Endodermal cell (in vitro differentiated cells): ENCODE data around the gene THEM4. TPM values are rescaled to one million over a fixed set of nuclear protein-coding genes. Genes with fewer than 3 reads are reported as not detected.
"Not testable (repeated sequence)": the region's sequence is repeated elsewhere in the genome, so short reads cannot be mapped to it uniquely, and the experiment has no call there.

Source experiments
- DNase-seq: peaks from one replicate; pipeline ENCODE4 v3.0.0-alpha.2; 2017
- H3K27ac ChIP-seq: 2 replicates; pipeline ENCODE4 v1.5.1; 2013; ENCODE audit warnings: mild to moderate bottlenecking, low read depth, low read length, moderate library complexity
- H3K27me3 ChIP-seq: 2 replicates; pipeline ENCODE4 v1.6.1; 2013; ENCODE audit warnings: mild to moderate bottlenecking, low read length, moderate library complexity; ENCODE audit not compliant: insufficient read depth, control insufficient read depth, poor library complexity, severe bottlenecking
- H3K36me3 ChIP-seq: 2 replicates; pipeline ENCODE4 v1.7.0; 2013; ENCODE audit warnings: mild to moderate bottlenecking, low read length, moderate library complexity; ENCODE audit not compliant: control insufficient read depth, insufficient read depth
- H3K4me1 ChIP-seq: one replicate; pipeline ENCODE4 v1.7.0; 2013; ENCODE audit warnings: low read length; ENCODE audit not compliant: control insufficient read depth, insufficient read depth
- H3K4me3 ChIP-seq: 2 replicates; pipeline ENCODE4 v1.5.1; 2013; ENCODE audit warnings: mild to moderate bottlenecking, low read length, moderate library complexity
- H3K9ac ChIP-seq: 2 replicates; pipeline ENCODE4 v1.6.1; 2013; ENCODE audit warnings: mild to moderate bottlenecking, low read length, moderate library complexity; ENCODE audit not compliant: poor library complexity, severe bottlenecking; ENCODE audit errors: extremely low read depth
- H3K9me3 ChIP-seq: 2 replicates; pipeline ENCODE4 v1.6.1; 2013; ENCODE audit warnings: mild to moderate bottlenecking, low read length, moderate library complexity; ENCODE audit not compliant: control insufficient read depth
- H3K27ac Mint-ChIP-seq: 2 replicates; pipeline ENCODE4 v1.8.0; 2020; ENCODE audit warnings: mixed read lengths
- H3K27me3 Mint-ChIP-seq: 2 replicates; pipeline ENCODE4 v1.8.0; 2021; ENCODE audit warnings: mild to moderate bottlenecking, mixed read lengths; ENCODE audit not compliant: insufficient read depth
- H3K36me3 Mint-ChIP-seq: 2 replicates; pipeline ENCODE4 v1.8.0; 2020; ENCODE audit warnings: low read depth, mixed read lengths
- H3K4me1 Mint-ChIP-seq: 2 replicates; pipeline ENCODE4 v1.8.0; 2020; ENCODE audit warnings: mixed read lengths
- H3K4me3 Mint-ChIP-seq: 2 replicates; pipeline ENCODE4 v1.8.0; 2020; ENCODE audit warnings: mild to moderate bottlenecking, moderate library complexity, mixed read lengths
- H3K9me3 Mint-ChIP-seq: 2 replicates; pipeline ENCODE4 v1.8.0; 2020; ENCODE audit warnings: mild to moderate bottlenecking, mixed read lengths
- CTCF ChIP-seq: fragments of 200-600 bp; sonication (generic); conservative IDR thresholded peaks from 2 replicates; pipeline ENCODE4 v1.5.0; 2021; ENCODE audit warnings: antibody characterized with exemption, mild to moderate bottlenecking
- WGBS, 2 experiments: methylation state at CpG; one replicate each; pipeline versions ENCODE4 v1.1.5 to v1.1.7; 2013; ENCODE audit warnings: missing lambda C conversion rate in 2 of 2, mixed read lengths in 1 of 2; ENCODE audit not compliant: insufficient coverage in 1 of 2, insufficient read length in 1 of 2; 5-methylcytosine and 5-hydroxymethylcytosine counted together
- total RNA-seq, 2 donors: library from RNA; stranded (reverse); fragmentation: NEBNext Ultra II Directional in 1 of 2; extraction: Animal tissue kit (Norgen Biotek cat#: 25700) in 1 of 2; gene quantifications; 2 replicates in 1 of 2; 3 replicates in 1 of 2; pipeline ENCODE4 v1.2.1, GENCODE V29; 2021

THEM4 gene
- total RNA-seq, 2 donors from 2014 or later: 12.2 to 14.3 TPM

GRCh38 chr1:151875419-151876097 is 33.8 kb downstream of the THEM4 start:
- H3K9me3 Mint-ChIP-seq: no peaks in the 10 kb centered on the region
- WGBS, 2 experiments: 88 to 100% methylated on average over 1 of the region's 1 CpG
- no peak for DNase-seq

GRCh38 chr1:151872776-151873175 is 36.5 kb downstream of the THEM4 start:
- not testable (repeated sequence) for H3K4me1 ChIP-seq, H3K4me3 Mint-ChIP-seq, H3K9me3 Mint-ChIP-seq, H3K27me3 Mint-ChIP-seq, H3K9me3 ChIP-seq, H3K27ac ChIP-seq, H3K4me3 ChIP-seq, H3K27me3 ChIP-seq, H3K9ac ChIP-seq, H3K36me3 ChIP-seq, H3K36me3 Mint-ChIP-seq
- Mint-ChIP-seq H3K27ac (peak overlapping the region; percentile 88), H3K4me1 (peaks cover 22% of the 10 kb centered on the region)
- TF ChIP-seq CTCF: peak; percentile 48
- WGBS, 2 experiments: 25 to 59% methylated on average over 3 to 8 of the region's 9 CpGs
- peak; percentile 67 for DNase-seq

More at GRCh38 chr1:151875419-151876097, 33.8 kb downstream of the THEM4 start:
- no peak for TF ChIP-seq CTCF
- no peaks in the 10 kb centered on the region for H3K9me3 ChIP-seq
- no peaks in the 10 kb centered on the region for H3K4me1 ChIP-seq
- Mint-ChIP-seq H3K27me3 (no peaks in the 10 kb centered on the region), H3K4me1 (peaks cover 22% of the 10 kb centered on the region), H3K4me3 (no peak overlapping the region), H3K36me3 (peaks cover 9% of the 10 kb centered on the region), H3K27ac (no peak overlapping the region)
- H3K9ac ChIP-seq: no peak overlapping the region
- no peaks in the 10 kb centered on the region for H3K27me3 ChIP-seq
- no peak overlapping the region for H3K27ac ChIP-seq
- H3K36me3 ChIP-seq: no peaks in the 10 kb centered on the region
- H3K4me3 ChIP-seq: no peak overlapping the region

GRCh38 chr1:151871284-151872030 is 37.9 kb downstream of the THEM4 start:
- no peak overlapping the region for H3K9ac ChIP-seq
- H3K27ac ChIP-seq: no peak overlapping the region
- H3K4me1 Mint-ChIP-seq: peaks cover 22% of the 10 kb centered on the region
- no peak overlapping the region for H3K4me3 Mint-ChIP-seq
- no peak overlapping the region for H3K4me3 ChIP-seq
- DNase-seq: no peak
- no peaks in the 10 kb centered on the region for H3K36me3 ChIP-seq
- H3K9me3 Mint-ChIP-seq: no peaks in the 10 kb centered on the region
- no peaks in the 10 kb centered on the region for H3K27me3 ChIP-seq
- no peak for TF ChIP-seq CTCF
- H3K4me1 ChIP-seq: no peaks in the 10 kb centered on the region
- peaks cover 9% of the 10 kb centered on the region for H3K36me3 Mint-ChIP-seq
- 77 to 80% methylated on average over 2 to 5 of the region's 5 CpGs for WGBS, 2 experiments
- H3K9me3 ChIP-seq: no peaks in the 10 kb centered on the region
- H3K27ac Mint-ChIP-seq: no peak overlapping the region
- H3K27me3 Mint-ChIP-seq: peaks cover 17% of the 10 kb centered on the region
